HG02571 (cell line): ENCODE data around the gene RPL15.
"Not testable (repeated sequence)": the region's sequence is repeated elsewhere in the genome, so short reads cannot be mapped to it uniquely, and the experiment has no call there.

Experiments
- ATAC-seq: cut with Tn5 transposase; IDR thresholded peaks from one replicate; pipeline ENCODE4 v1.9.1; 2021; ENCODE audit warnings: mild to moderate bottlenecking, moderate library complexity; ENCODE audit not compliant: unreplicated experiment

The RPL15 gene

DNA sequence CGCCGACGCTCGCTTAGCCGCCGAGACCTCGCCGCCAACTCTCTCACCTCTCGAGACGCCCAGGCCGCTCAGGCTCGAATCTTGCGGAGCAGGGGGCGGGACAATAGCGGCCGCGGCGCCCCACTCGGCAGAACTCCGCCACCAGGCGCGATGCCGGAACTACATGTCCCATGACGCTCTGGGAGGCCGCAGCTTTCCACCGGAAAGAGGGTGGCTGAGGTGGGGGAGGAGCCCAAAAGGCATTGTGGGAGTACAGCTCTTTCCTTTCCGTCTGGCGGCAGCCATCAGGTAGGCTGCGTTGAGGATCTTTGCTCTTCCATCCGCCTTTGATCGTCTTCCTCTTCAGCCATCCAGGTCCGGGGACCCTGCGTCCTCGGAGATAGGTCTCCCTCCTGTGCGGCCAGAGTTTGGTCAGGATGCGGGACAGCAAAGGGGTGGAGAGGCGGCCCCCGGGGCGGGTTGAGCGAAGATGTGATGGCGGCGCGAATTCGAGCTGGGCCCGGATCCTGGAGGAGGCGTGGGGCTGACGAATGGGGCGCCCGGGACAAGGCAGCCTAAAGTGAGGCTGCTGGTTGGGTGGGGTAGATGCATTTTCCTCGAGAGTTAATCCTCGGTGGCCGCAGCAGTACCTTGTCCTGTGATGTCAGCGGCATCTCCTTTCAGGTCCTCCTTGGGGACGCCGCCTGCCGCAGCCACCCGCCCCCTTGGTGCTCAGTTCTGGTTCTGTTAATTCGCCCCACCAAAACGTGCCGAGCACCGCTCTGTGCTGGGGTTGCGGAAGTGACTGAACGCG is at the start of gene RPL15, which contains the start of gene NKIRAS1:
Gene RPL15 (plus strand): TSS at position 247 of the 793 bp plus-strand sequence. CDS start 728 bp downstream, outside the sequence.
Gene NKIRAS1 (minus strand): TSS at position 105 of the 793 bp plus-strand sequence. CDS start 6,086 bp downstream, outside the sequence.
- peak; percentile 92 for ATAC-seq

DNA sequence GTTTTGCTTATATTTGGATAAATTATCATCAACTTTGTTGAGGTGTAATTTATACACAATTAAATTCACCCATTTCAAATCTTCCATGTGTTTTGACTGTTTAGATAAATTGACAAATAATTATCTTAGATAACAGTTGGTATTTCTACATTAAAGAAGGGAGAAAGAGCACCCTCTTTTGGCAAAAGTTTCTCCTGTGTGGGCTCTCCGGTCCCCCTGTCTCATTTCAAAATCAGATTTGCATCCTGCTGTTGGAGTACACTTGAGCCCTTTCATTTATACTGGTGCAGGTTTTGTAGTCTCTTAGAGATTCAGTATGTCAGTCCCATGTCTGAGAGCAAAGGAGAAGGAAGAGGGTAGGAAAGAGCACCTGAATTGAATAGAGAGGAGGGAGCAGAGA is 49.5 kb upstream of the RPL15 start:
- no peak for ATAC-seq

DNA sequence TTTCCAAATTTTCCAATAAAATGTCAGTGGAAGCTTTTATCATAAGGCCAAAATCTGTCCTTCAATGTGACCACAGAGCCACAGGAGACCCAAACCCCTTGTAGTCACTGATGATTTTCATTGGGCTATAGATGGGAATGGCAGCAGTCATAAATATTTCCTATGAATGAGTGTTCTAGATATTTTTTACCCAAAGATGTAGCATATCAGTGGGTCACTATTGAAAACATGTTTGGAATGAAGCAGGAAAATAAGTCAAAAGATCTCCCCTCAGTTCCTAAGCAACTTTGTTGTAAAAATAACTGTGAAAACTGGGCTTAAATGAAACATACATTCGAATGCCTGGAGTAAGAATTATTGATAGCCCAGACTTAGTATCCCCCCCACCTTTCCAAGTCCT is 49.1 kb upstream of the RPL15 start:
- ATAC-seq = no peak

GRCh38 chr3:23869977-23870662 is 46.8 kb upstream of the RPL15 start:
- ATAC-seq = no peak

DNA sequence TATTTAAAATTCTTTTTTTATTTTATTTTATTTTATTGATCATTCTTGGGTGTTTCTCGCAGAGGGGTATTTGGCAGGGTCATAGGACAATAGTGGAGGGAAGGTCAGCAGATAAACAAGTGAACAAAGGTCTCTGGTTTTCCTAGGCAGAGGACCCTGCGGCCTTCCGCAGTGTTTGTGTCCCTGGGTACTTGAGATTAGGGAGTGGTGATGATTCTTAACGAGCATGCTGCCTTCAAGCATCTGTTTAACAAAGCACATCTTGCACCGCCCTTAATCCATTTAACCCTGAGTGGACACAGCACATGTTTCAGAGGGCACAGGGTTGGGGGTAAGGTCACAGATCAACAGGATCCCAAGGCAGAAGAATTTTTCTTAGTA is 46.3 kb upstream of the RPL15 start:
- ATAC-seq = not testable (repeated sequence)

DNA sequence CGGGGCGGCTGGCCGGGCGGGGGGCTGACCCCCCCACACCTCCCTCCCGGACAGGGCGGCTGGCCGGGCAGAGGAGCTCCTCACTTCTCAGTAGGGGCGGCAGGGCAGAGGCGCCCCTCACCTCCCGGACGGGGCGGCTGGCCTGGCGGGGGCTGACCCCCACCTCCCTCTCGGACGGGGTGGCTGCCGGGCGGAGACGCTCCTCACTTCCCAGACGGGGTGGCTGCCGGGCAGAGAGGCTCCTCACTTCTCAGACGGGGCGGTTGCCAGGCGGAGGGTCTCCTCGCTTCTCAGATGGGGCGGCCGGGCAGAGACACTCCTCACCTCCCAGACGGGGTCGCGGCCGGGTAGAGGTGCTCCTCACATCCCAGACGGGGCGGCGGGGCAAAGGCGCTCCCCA is 45.6 kb upstream of the RPL15 start:
- not testable (repeated sequence) for ATAC-seq

- ATAC-seq = no peak
Observed at GRCh38 chr3:23872330-23872729, 44.6 kb upstream of the RPL15 start.

GRCh38 chr3:23873941-23874340 is 43.0 kb upstream of the RPL15 start:
- ATAC-seq = no peak

DNA sequence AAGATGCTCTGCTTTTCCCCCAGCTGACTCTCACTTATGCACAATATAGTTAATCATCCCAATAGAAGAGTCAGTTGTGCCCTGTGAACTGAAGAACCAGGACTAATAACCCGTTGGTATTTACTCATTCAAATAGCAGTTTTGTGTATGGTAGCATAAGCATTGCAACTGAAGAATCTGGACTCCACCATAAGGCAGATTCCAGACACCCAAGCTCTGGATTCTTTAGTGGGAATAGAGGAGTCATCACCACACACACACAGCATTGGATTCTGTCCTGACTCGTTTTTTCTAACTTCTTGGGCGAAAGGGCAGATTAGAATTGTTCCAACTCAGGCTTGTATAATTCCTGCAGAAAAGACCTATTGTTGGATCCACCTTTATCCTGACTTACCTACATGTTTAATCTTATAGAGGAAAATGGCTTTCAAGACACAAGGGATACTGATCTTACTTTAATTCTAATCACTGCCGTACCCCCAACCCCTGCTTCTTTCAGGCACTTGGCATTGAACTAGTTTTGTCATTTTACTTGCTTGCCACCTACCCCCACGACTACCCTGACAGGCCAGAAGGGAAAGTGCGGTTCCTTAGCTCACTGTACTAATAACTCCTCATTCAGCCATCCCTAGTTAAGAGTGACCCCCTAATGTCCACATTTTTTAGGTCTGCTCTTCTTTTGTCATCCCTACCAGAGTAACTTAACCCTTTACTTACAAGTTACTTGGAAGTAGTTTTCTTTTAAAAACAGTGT is 42.4 kb upstream of the RPL15 start:
- ATAC-seq = no peak

DNA sequence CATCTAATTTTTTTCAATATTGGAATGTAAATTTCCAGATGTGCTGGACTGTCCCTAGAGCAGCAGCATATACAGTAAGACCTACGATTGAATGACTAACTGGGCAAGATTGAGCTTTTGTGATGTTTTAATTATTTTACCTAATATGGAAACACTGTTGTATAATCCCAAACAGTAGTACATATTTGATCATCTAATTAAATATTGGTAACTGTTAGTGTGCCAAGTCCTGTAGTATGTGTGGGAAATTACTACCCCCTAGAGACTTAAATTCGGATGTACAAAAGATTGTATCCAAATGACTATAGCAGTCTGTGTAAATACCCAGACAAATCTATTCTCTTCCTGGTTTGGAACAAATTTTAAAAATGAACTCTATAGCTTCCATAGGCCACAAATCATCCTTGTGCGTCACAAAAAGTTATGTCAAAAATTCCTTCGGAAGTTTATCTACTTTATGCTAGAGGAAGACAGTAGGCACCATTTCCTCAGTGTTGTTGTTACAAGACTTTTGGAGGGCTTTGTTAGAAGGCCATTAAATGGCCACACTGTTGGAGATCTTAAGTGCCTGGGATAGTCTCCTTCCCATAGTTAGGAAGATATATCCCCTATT is 41.7 kb upstream of the RPL15 start:
- ATAC-seq = no peak

DNA sequence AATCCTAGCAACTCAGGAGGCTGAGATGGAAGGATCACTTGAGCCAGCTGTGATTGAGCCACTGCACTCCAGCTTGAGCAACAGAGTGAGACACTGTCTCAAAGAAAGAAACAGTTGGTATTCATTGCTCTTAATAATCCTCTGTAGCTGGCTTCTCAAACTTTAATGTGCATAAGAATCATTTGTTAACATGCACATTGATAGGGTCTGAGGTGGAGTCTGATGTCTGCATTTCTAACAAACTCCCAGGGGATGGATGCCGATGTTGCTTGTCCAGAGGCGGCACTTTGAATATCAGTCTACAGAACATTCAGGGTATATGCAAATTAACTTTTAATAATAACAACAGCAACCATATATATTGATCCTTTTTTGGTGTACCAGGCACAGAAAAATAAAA is 40.0 kb upstream of the RPL15 start:
- no peak for ATAC-seq

DNA sequence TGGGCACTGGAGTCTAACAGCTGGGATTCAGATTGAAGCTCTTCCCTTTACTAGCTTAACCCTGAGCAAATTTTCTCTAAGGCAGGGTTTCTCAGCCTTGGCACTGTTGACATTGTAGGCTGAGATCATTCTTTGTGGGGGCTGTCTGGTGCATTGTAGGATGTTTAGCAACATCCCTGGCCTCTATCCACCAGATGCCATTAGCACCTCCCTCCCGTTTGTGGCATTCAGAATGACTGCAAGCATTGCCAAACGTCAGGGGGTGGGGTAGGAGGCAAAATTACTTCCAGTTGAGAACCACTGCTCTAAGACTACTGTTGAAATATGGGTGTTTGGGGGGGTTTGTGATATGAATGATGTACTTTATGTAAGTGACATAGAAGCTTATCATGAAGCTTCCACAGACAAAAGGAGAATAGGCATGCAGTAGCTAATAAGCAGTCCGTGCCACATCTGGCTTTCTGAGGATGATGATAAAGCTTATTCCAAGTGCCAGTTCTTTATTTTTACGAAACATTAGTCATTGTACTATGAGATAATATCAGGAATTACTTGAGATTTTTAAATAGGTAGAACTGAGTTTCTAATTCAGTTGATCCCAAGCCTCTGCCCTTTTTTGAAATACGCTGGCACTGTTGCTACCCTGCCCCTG is 39.5 kb upstream of the RPL15 start:
- no peak for ATAC-seq

GRCh38 chr3:23879485-23879884 is 37.4 kb upstream of the RPL15 start:
- ATAC-seq = no peak

DNA sequence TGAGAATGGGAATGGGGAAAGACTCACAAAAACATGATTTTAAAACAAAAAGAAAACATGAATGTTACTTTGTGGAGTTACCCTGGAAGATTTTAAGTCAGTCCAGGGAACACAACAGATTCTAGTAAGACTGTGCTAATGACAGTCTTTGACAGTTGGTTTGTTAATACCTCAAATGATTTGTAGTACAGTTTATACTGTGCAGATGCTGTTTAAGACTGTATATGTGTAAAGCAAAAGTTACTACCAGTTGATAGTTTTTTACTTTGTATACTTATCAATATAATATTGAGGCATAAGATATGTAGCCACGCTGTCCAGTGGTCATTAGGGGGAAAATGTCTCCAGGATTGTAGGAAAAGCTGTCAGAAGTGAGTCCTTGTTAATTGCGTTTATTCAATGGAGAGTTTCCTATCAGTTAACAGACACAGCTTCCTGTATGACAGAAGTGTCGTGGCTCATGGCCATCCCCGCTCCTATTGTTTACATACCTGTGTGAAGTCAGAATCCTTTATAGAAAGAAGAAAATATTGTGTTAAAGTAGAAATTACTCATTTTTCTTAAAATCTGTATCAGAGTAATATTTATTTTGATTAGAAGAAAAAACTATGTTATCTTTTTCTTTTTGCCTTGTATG is 36.1 kb upstream of the RPL15 start:
- no peak for ATAC-seq

DNA sequence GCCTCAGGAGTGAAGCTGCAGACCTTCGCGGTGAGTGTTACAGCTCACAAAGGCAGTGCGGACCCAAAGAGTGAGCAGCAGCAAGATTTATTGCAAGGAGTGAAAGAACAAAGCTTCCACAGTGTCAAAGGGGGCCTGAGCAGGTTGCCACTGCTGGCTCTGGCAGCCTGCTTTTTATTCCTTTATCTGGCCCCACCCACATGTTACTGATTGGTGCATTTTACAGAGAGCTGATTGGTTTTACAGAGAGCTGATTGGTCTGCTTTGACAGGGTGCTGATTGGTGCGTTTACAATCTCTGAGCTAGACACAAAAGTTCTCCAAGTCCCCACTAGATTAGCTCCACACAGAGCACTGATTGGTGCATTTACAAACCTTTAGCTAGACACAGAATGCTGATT is 34.9 kb upstream of the RPL15 start:
- ATAC-seq = not testable (repeated sequence)

- ATAC-seq = no peak
Observed at GRCh38 chr3:23882487-23882918, 34.4 kb upstream of the RPL15 start.

DNA sequence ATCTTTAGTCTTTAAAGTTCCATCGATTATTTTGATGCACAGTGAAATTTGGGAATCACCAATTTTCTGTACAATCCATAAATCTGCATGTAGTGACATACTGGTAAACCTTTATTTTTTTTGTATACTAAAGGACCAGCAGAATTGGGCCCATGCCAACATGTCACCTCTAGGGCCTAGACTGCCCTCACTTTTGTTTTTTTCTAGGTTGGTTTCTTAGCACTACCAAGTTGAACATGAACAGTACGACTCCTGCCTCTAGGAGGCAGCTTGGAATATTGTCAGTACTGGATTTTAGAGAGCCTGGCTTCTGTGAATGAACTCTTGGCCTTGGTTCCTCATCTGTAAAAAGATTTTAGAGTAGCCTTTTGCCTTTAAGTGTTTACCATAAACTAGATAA is 32.5 kb upstream of the RPL15 start:
- ATAC-seq = no peak

DNA sequence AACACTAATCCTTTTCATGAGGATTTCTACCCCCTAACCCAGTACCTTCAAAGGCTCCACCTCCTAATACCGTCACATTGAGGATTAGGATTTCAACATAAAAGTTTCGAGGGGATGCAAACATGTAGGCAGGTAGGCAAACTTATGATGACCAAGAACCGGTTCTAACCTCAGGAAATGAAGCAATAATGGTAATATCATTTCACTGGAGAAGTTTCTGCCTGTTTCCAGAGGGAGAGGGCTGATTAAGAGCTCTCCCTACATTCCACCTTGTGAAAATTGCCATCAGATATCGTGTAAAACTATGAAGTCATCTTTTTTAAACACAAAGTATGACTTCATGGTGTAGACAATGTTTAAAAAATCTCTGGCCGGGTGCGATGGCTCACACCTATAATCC is 31.7 kb upstream of the RPL15 start:
- no peak for ATAC-seq

DNA sequence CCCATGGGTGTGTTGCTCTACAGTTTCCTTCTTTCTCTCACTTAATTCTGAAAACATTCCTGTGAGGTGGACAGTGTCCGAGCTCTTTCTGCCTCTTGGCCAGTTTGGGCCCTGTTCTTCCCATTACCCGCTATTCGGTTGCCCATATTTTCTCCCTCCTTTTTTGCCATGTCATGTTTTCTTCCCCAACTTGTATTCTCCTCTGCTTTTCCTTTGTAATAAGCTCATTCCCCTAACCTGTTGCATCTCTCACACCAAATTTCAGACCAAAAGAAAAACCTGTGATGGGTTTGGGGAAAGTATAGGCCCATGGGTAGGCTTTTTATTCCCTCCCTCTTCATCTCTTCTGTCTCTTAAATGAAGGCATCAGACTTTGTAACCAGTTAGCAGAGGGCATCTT is 30.6 kb upstream of the RPL15 start:
- no peak for ATAC-seq

- no peak for ATAC-seq
Observed at GRCh38 chr3:23888617-23889228, 28.2 kb upstream of the RPL15 start.
